SK-N-SH treated with all-trans-retinoic acid at 6 μM for 48 hours (cell line): ENCODE data around the gene SPTY2D1.

Experiments
- ATAC-seq: fragments of 200-7000 bp; cut with Tn5 transposase; 3 replicates; pipeline ENCODE4 v1.9.1; 2020; ENCODE audit warnings: mild to moderate bottlenecking, moderate library complexity
- ARNTL ChIP-seq: fragments of 450-650 bp; formaldehyde crosslinking; IDR thresholded peaks from 2 replicates; pipeline ENCODE4 v1.5.0; 2020; ENCODE audit warnings: low read depth, mild to moderate bottlenecking, moderate library complexity, borderline replicate concordance
- BACH2 ChIP-seq: fragments of 250-450 bp; sonication (Bioruptor Pico); IDR thresholded peaks from 2 replicates; pipeline ENCODE4 v1.9.0; 2021; ENCODE audit warnings: mild to moderate bottlenecking, borderline replicate concordance
- CREB5 ChIP-seq: fragments of 250-450 bp; sonication (Bioruptor Pico); IDR thresholded peaks from 2 replicates; pipeline ENCODE4 v1.5.1; 2020; ENCODE audit warnings: low read depth, mild to moderate bottlenecking, moderate library complexity
- ESRRG ChIP-seq: fragments of 250-450 bp; sonication (Bioruptor Pico); IDR thresholded peaks from 2 replicates; pipeline ENCODE4 v1.6.1; 2021; ENCODE audit warnings: mild to moderate bottlenecking
- GLIS3 ChIP-seq: fragments of 250-450 bp; sonication (Bioruptor Pico); IDR thresholded peaks from 2 replicates; pipeline ENCODE4 v1.5.0; 2020; ENCODE audit warnings: mild to moderate bottlenecking, moderate library complexity
- ISL1 ChIP-seq: fragments of 250-450 bp; sonication (Bioruptor Pico); IDR thresholded peaks from 2 replicates; pipeline ENCODE4 v2.1.2; 2022; ENCODE audit warnings: mild to moderate bottlenecking, moderate library complexity
- OSR1 ChIP-seq: fragments of 250-450 bp; sonication (Bioruptor Pico); IDR thresholded peaks from 2 replicates; pipeline ENCODE4 v1.8.0; 2022; ENCODE audit warnings: moderate library complexity, mild to moderate bottlenecking, inconsistent platforms
- POU6F1 ChIP-seq: fragments of 250-450 bp; sonication (Bioruptor Pico); IDR thresholded peaks from 2 replicates; pipeline ENCODE4 v1.8.0; 2021; ENCODE audit warnings: low read depth, mild to moderate bottlenecking, moderate library complexity, borderline replicate concordance
- PPARA ChIP-seq: fragments of 250-450 bp; sonication (Bioruptor Pico); IDR thresholded peaks from 2 replicates; pipeline ENCODE4 v1.5.0; 2020; ENCODE audit warnings: mild to moderate bottlenecking, borderline replicate concordance
- RARB ChIP-seq: fragments of 250-450 bp; sonication (Bioruptor Pico); IDR thresholded peaks from 2 replicates; pipeline ENCODE4 v1.8.0; 2021; ENCODE audit warnings: mild to moderate bottlenecking, moderate library complexity
- SNAI2 ChIP-seq: fragments of 250-450 bp; sonication (Bioruptor Pico); IDR thresholded peaks from 2 replicates; pipeline ENCODE4 v1.5.0; 2020; ENCODE audit warnings: mild to moderate bottlenecking, moderate library complexity
- TCF4 ChIP-seq: fragments of 250-450 bp; sonication (Bioruptor Pico); IDR thresholded peaks from 2 replicates; pipeline ENCODE4 v1.8.0; 2021; ENCODE audit warnings: mild to moderate bottlenecking, moderate library complexity, borderline replicate concordance
- TOX ChIP-seq: fragments of 250-450 bp; sonication (Bioruptor Pico); IDR thresholded peaks from 2 replicates; pipeline ENCODE4 v1.8.0; 2021; ENCODE audit warnings: mild to moderate bottlenecking, moderate library complexity, borderline replicate concordance
- ZC3H10 ChIP-seq: fragments of 250-450 bp; sonication (Bioruptor Pico); IDR thresholded peaks from 2 replicates; pipeline ENCODE4 v1.5.1; 2021; ENCODE audit warnings: mild to moderate bottlenecking, moderate library complexity
- ZFP3 ChIP-seq: fragments of 250-450 bp; sonication (Bioruptor Pico); IDR thresholded peaks from 2 replicates; pipeline ENCODE4 v1.5.0; 2020; ENCODE audit warnings: mild to moderate bottlenecking, moderate library complexity
- ZFP30 ChIP-seq: fragments of 450-650 bp; formaldehyde crosslinking; IDR thresholded peaks from 2 replicates; pipeline ENCODE4 v1.5.0; 2022; ENCODE audit warnings: mild to moderate bottlenecking, moderate library complexity
- ZNF565 ChIP-seq: fragments of 450-650 bp; formaldehyde crosslinking; conservative IDR thresholded peaks from 2 replicates; pipeline ENCODE4 v1.5.0; 2020; ENCODE audit warnings: low read depth, mild to moderate bottlenecking, moderate library complexity
- ZNF70 ChIP-seq: fragments of 450-650 bp; formaldehyde crosslinking; IDR thresholded peaks from 2 replicates; pipeline ENCODE4 v1.5.0; 2020; ENCODE audit warnings: mild to moderate bottlenecking, moderate library complexity
- TF ChIP-seq, protein P1 (sequence below): fragments of 250-450 bp; sonication (Bioruptor Pico); IDR thresholded peaks from 2 replicates; pipeline ENCODE4 v1.5.1; 2021; ENCODE audit warnings: mild to moderate bottlenecking, moderate library complexity
- TF ChIP-seq, protein P2 (sequence below): fragments of 250-450 bp; sonication (Bioruptor Pico); IDR thresholded peaks from 2 replicates; pipeline ENCODE4 v1.8.0; 2020; ENCODE audit warnings: mild to moderate bottlenecking, moderate library complexity, borderline replicate concordance
- TF ChIP-seq, protein P3 (sequence below): fragments of 250-450 bp; sonication (Bioruptor Pico); IDR thresholded peaks from 2 replicates; pipeline ENCODE4 v1.5.0; 2020; ENCODE audit warnings: mild to moderate bottlenecking, moderate library complexity

SPTY2D1 gene

DNA sequence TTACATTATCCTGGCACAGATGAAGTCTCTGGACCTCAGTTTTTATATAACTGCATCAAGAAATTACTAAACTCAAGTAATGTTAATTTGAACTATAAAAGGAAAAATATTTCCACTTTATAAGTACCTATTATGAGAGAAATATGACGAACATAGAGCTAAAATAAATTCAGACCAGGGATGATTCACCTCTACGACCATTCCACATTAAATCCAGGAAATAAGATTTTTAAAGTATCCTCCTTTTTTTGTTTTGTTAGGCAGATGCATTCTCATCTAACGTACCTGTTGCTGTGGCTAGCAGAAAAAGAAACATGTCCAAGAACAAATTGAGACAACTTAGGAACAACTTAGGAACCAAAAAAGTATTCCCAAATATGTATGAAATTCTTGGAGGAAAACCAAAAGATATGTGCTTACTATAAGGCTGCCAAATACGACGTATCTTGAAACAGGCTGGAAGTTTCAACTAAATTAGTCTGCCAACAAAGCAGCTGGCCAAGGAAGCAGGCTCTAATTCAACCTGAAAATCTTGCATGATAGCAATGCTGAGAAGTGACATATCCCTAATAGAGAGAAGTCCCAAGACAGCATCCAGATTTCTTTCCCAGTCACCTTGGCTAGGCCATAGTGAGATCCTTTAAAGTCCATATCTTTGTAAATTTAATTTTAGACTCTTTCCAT is 15.7 kb downstream of the SPTY2D1 start (continued):
- no peak for TF ChIP-seq POU6F1 (CRISPR knock-in tag)
- no peak for TF ChIP-seq ZFP30 (CRISPR knock-in tag)
- no peak for TF ChIP-seq ZNF70 (CRISPR knock-in tag)
- TF ChIP-seq ZFP3 (CRISPR knock-in tag), result no peak
- no peak for TF ChIP-seq RARB (CRISPR knock-in tag)
- TF ChIP-seq, all 23 proteins: peak for 0

DNA sequence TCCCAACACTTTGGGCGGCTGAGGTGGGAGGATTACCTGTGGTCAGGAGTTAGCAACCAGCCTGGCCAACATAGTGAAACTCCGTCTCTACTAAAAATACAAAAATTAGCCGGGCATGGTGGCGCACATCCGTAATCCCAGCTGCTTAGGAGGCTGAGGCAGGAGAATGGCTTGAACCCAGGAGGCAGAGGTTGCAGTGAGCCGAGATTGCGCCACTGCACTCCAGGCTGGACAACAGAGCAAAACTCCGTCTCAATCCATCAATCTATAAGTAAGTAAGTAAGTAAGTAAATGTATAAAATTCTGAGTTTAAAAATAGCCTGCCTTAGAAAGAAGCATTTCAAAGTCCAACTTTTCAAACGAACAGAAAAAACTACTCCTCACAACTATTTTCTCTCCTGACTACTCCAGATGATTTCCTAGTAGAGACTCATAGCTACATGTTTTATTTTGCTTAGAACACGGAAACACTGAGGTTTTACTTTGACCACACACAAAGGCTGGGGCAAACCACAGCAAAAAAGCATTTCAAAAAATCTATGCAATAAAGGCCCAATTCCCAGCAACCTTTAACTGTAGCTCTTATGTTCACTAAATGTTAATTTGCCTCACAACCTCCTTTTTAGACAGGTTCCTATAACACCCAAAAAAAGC is 16.3 kb downstream of the SPTY2D1 start:
- peak; percentile 36 for ATAC-seq
- TF ChIP-seq PPARA (CRISPR knock-in tag), result no peak
- no peak for TF ChIP-seq ZC3H10 (CRISPR knock-in tag)
- TF ChIP-seq ISL1 (CRISPR knock-in tag), result no peak

- ATAC-seq, result no peak
- TF ChIP-seq ZFP30 (CRISPR knock-in tag) (no peak), SNAI2 (no peak), ZNF565 (no peak), OSR1 (CRISPR knock-in tag) (no peak), BACH2 (no peak), PPARA (CRISPR knock-in tag) (no peak)
- TF ChIP-seq, protein P1, sequence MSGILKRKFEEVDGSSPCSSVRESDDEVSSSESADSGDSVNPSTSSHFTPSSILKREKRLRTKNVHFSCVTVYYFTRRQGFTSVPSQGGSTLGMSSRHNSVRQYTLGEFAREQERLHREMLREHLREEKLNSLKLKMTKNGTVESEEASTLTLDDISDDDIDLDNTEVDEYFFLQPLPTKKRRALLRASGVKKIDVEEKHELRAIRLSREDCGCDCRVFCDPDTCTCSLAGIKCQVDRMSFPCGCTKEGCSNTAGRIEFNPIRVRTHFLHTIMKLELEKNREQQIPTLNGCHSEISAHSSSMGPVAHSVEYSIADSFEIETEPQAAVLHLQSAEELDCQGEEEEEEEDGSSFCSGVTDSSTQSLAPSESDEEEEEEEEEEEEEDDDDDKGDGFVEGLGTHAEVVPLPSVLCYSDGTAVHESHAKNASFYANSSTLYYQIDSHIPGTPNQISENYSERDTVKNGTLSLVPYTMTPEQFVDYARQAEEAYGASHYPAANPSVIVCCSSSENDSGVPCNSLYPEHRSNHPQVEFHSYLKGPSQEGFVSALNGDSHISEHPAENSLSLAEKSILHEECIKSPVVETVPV, result no peak
Observed at GRCh38 chr11:18615628-18616392, 18.3 kb downstream of the SPTY2D1 start.

GRCh38 chr11:18614667-18615066 is 19.5 kb downstream of the SPTY2D1 start:
- no peak for ATAC-seq
- no peak for TF ChIP-seq ZNF70 (CRISPR knock-in tag)
- TF ChIP-seq, protein P2, sequence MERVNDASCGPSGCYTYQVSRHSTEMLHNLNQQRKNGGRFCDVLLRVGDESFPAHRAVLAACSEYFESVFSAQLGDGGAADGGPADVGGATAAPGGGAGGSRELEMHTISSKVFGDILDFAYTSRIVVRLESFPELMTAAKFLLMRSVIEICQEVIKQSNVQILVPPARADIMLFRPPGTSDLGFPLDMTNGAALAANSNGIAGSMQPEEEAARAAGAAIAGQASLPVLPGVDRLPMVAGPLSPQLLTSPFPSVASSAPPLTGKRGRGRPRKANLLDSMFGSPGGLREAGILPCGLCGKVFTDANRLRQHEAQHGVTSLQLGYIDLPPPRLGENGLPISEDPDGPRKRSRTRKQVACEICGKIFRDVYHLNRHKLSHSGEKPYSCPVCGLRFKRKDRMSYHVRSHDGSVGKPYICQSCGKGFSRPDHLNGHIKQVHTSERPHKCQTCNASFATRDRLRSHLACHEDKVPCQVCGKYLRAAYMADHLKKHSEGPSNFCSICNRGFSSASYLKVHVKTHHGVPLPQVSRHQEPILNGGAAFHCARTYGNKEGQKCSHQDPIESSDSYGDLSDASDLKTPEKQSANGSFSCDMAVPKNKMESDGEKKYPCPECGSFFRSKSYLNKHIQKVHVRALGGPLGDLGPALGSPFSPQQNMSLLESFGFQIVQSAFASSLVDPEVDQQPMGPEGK (CRISPR knock-in tag), result no peak
- no peak for TF ChIP-seq PPARA (CRISPR knock-in tag)
- no peak for TF ChIP-seq ARNTL (CRISPR knock-in tag)
- TF ChIP-seq ZFP30 (CRISPR knock-in tag), result no peak
- TF ChIP-seq SNAI2, result no peak
- no peak for TF ChIP-seq TOX
- TF ChIP-seq, protein P3, sequence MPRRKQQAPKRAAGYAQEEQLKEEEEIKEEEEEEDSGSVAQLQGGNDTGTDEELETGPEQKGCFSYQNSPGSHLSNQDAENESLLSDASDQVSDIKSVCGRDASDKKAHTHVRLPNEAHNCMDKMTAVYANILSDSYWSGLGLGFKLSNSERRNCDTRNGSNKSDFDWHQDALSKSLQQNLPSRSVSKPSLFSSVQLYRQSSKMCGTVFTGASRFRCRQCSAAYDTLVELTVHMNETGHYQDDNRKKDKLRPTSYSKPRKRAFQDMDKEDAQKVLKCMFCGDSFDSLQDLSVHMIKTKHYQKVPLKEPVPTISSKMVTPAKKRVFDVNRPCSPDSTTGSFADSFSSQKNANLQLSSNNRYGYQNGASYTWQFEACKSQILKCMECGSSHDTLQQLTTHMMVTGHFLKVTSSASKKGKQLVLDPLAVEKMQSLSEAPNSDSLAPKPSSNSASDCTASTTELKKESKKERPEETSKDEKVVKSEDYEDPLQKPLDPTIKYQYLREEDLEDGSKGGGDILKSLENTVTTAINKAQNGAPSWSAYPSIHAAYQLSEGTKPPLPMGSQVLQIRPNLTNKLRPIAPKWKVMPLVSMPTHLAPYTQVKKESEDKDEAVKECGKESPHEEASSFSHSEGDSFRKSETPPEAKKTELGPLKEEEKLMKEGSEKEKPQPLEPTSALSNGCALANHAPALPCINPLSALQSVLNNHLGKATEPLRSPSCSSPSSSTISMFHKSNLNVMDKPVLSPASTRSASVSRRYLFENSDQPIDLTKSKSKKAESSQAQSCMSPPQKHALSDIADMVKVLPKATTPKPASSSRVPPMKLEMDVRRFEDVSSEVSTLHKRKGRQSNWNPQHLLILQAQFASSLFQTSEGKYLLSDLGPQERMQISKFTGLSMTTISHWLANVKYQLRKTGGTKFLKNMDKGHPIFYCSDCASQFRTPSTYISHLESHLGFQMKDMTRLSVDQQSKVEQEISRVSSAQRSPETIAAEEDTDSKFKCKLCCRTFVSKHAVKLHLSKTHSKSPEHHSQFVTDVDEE (CRISPR knock-in tag), result no peak
- TF ChIP-seq, protein P1, result no peak
- TF ChIP-seq ESRRG (CRISPR knock-in tag), result no peak
- TF ChIP-seq RARB (CRISPR knock-in tag), result no peak
- no peak for TF ChIP-seq CREB5 (CRISPR knock-in tag)
- no peak for TF ChIP-seq TCF4 (CRISPR knock-in tag)
- no peak for TF ChIP-seq GLIS3 (CRISPR knock-in tag)
- no peak for TF ChIP-seq OSR1 (CRISPR knock-in tag)
- no peak for TF ChIP-seq POU6F1 (CRISPR knock-in tag)
- no peak for TF ChIP-seq ZFP3 (CRISPR knock-in tag)
- no peak for TF ChIP-seq ZNF565
- no peak for TF ChIP-seq BACH2
